Immature natural killer cell (primary cell): ENCODE data around the gene ANKRD55. TPM values are rescaled to one million over a fixed set of nuclear protein-coding genes. Genes with fewer than 3 reads are reported as not detected.

Experiments used
- DNase-seq, 3 donors: peaks; one replicate each; pipeline ENCODE4 v3.0.0; 2022; ENCODE audit warnings: mixed read lengths in 1 of 3
- H3K27ac Mint-ChIP-seq, 6 donors: one replicate each; pipeline ENCODE4 v1.8.0; 2020; ENCODE audit warnings: mixed read lengths in 6 of 6, mild to moderate bottlenecking in 5 of 6, inconsistent platforms in 4 of 6, moderate library complexity in 3 of 6
- H3K27me3 Mint-ChIP-seq, 3 donors: one replicate each; pipeline ENCODE4 v1.8.0; 2020 to 2021; ENCODE audit warnings: low read depth in 3 of 3, mild to moderate bottlenecking in 3 of 3, mixed read lengths in 3 of 3, moderate library complexity in 3 of 3, inconsistent platforms in 1 of 3
- H3K36me3 Mint-ChIP-seq, 3 donors: one replicate each; pipeline ENCODE4 v1.8.0; 2020; ENCODE audit warnings: mixed read lengths in 3 of 3, inconsistent platforms in 2 of 3, mild to moderate bottlenecking in 2 of 3
- H3K4me1 Mint-ChIP-seq, 2 donors: one replicate each; pipeline ENCODE4 v1.8.0; 2020; ENCODE audit warnings: inconsistent platforms in 2 of 2, mild to moderate bottlenecking in 2 of 2, mixed read lengths in 2 of 2, moderate library complexity in 1 of 2
- H3K4me3 Mint-ChIP-seq, 5 donors: one replicate each; pipeline ENCODE4 v1.8.0; 2020; ENCODE audit warnings: mild to moderate bottlenecking in 5 of 5, mixed read lengths in 5 of 5, inconsistent platforms in 3 of 5, moderate library complexity in 3 of 5
- H3K9me3 Mint-ChIP-seq, 6 donors: one replicate each; pipeline ENCODE4 v1.8.0; 2020; ENCODE audit warnings: mild to moderate bottlenecking in 6 of 6, mixed read lengths in 6 of 6, inconsistent platforms in 4 of 6, moderate library complexity in 3 of 6
- polyA plus RNA-seq, 3 donors: library from polyadenylated mRNA; unstranded; fragments of 300-500 nt; fragmentation: Illumina TruSeq; gene quantifications; one replicate each; pipeline ENCODE4 v1.2.3, GENCODE V29; 2021

Gene ANKRD55
- polyA plus RNA-seq, 3 donors from 2014 or later = 0.17 TPM; not detected in 2

GRCh38 chr5:56100439-56101176, 132.5 kb downstream of the ANKRD55 start:
- Mint-ChIP-seq H3K27ac (no peak overlapping the region), H3K4me1 (no peaks in the 10 kb centered on the region), H3K36me3 (no peaks in the 10 kb centered on the region), H3K4me3 (no peak overlapping the region), H3K9me3 (no peaks in the 10 kb centered on the region), H3K27me3 (peaks cover 0 to 7% (median 1%) of the 10 kb centered on the region in 3 donors)
- DNase-seq = no peak

- Mint-ChIP-seq H3K9me3 (no peaks in the 10 kb centered on the region), H3K4me1 (no peaks in the 10 kb centered on the region), H3K27me3 (peaks cover 0 to 7% (median 1%) of the 10 kb centered on the region in 3 donors), H3K4me3 (no peak overlapping the region), H3K36me3 (no peaks in the 10 kb centered on the region), H3K27ac (no peak overlapping the region)
- no peak for DNase-seq
Measured at GRCh38 chr5:56099346-56099745, 133.8 kb downstream of the ANKRD55 start.

- H3K4me3 Mint-ChIP-seq = no peak overlapping the region
- H3K27ac Mint-ChIP-seq = no peak overlapping the region
- peaks cover 0 to 7% (median 1%) of the 10 kb centered on the region in 3 donors for H3K27me3 Mint-ChIP-seq
- H3K9me3 Mint-ChIP-seq = no peaks in the 10 kb centered on the region
- no peak for DNase-seq
- no peaks in the 10 kb centered on the region for H3K4me1 Mint-ChIP-seq
- H3K36me3 Mint-ChIP-seq = no peaks in the 10 kb centered on the region
Measured at GRCh38 chr5:56097055-56097454, 136.1 kb downstream of the ANKRD55 start.

- Mint-ChIP-seq H3K27me3 (peaks cover 0 to 7% (median 1%) of the 10 kb centered on the region in 3 donors), H3K36me3 (no peaks in the 10 kb centered on the region), H3K27ac (no peak overlapping the region), H3K4me3 (no peak overlapping the region), H3K4me1 (no peaks in the 10 kb centered on the region), H3K9me3 (no peaks in the 10 kb centered on the region)
- no peak for DNase-seq
Measured at GRCh38 chr5:56095579-56096102, 137.5 kb downstream of the ANKRD55 start.

- no peak overlapping the region for H3K27ac Mint-ChIP-seq
- peaks cover 0 to 7% (median 1%) of the 10 kb centered on the region in 3 donors for H3K27me3 Mint-ChIP-seq
- no peak overlapping the region for H3K4me3 Mint-ChIP-seq
- H3K9me3 Mint-ChIP-seq = no peaks in the 10 kb centered on the region
- no peak for DNase-seq
- H3K4me1 Mint-ChIP-seq = no peaks in the 10 kb centered on the region
- no peaks in the 10 kb centered on the region for H3K36me3 Mint-ChIP-seq
Measured at GRCh38 chr5:56094579-56095361, 138.4 kb downstream of the ANKRD55 start.

GRCh38 chr5:56093970-56094369, 139.2 kb downstream of the ANKRD55 start:
- no peak for DNase-seq
- no peaks in the 10 kb centered on the region for H3K4me1 Mint-ChIP-seq
- no peak overlapping the region for H3K27ac Mint-ChIP-seq
- no peaks in the 10 kb centered on the region for H3K9me3 Mint-ChIP-seq
- no peak overlapping the region for H3K4me3 Mint-ChIP-seq
- H3K27me3 Mint-ChIP-seq = peaks cover 0 to 7% (median 1%) of the 10 kb centered on the region in 3 donors
- H3K36me3 Mint-ChIP-seq = no peaks in the 10 kb centered on the region

GRCh38 chr5:56092115-56092514, 141.0 kb downstream of the ANKRD55 start:
- no peak overlapping the region for H3K27ac Mint-ChIP-seq
- peaks cover 0 to 4% (median 0%) of the 10 kb centered on the region in 3 donors for H3K27me3 Mint-ChIP-seq

GRCh38 chr5:56091664-56092063, 141.5 kb downstream of the ANKRD55 start:
- H3K4me1 Mint-ChIP-seq = no peaks in the 10 kb centered on the region
- no peaks in the 10 kb centered on the region for H3K9me3 Mint-ChIP-seq
- no peak for DNase-seq
- no peak overlapping the region for H3K4me3 Mint-ChIP-seq
- H3K27me3 Mint-ChIP-seq = peaks cover 0 to 4% (median 0%) of the 10 kb centered on the region in 3 donors
- H3K36me3 Mint-ChIP-seq = no peaks in the 10 kb centered on the region
- no peak overlapping the region for H3K27ac Mint-ChIP-seq

More at GRCh38 chr5:56092115-56092514, 141.0 kb downstream of the ANKRD55 start:
- Mint-ChIP-seq H3K4me3 (no peak overlapping the region), H3K4me1 (no peaks in the 10 kb centered on the region), H3K9me3 (no peaks in the 10 kb centered on the region), H3K36me3 (no peaks in the 10 kb centered on the region)
- no peak for DNase-seq

GRCh38 chr5:56090793-56091460, 142.2 kb downstream of the ANKRD55 start:
- no peak for DNase-seq
- H3K4me1 Mint-ChIP-seq = no peaks in the 10 kb centered on the region

GRCh38 chr5:56088967-56089829, 143.9 kb downstream of the ANKRD55 start:
- Mint-ChIP-seq H3K36me3 (no peaks in the 10 kb centered on the region), H3K4me3 (no peak overlapping the region), H3K27ac (no peak overlapping the region), H3K27me3 (peaks cover 1 to 6% (median 2%) of the 10 kb centered on the region in 3 donors), H3K4me1 (no peaks in the 10 kb centered on the region), H3K9me3 (no peaks in the 10 kb centered on the region)
- DNase-seq = no peak

More at GRCh38 chr5:56090793-56091460, 142.2 kb downstream of the ANKRD55 start:
- Mint-ChIP-seq H3K4me3 (no peak overlapping the region), H3K27ac (no peak overlapping the region), H3K27me3 (peaks cover 1 to 2% (median 2%) of the 10 kb centered on the region in 3 donors), H3K9me3 (no peaks in the 10 kb centered on the region), H3K36me3 (no peaks in the 10 kb centered on the region)

- no peaks in the 10 kb centered on the region for H3K36me3 Mint-ChIP-seq
- DNase-seq = no peak
- H3K9me3 Mint-ChIP-seq = no peaks in the 10 kb centered on the region
- no peaks in the 10 kb centered on the region for H3K4me1 Mint-ChIP-seq
- H3K27me3 Mint-ChIP-seq = peaks cover 1 to 9% (median 2%) of the 10 kb centered on the region in 3 donors
- no peak overlapping the region for H3K27ac Mint-ChIP-seq
- no peak overlapping the region for H3K4me3 Mint-ChIP-seq
Measured at GRCh38 chr5:56088431-56088949, 144.6 kb downstream of the ANKRD55 start.

- H3K27ac Mint-ChIP-seq = no peak overlapping the region
- no peaks in the 10 kb centered on the region for H3K9me3 Mint-ChIP-seq
- H3K36me3 Mint-ChIP-seq = no peaks in the 10 kb centered on the region
- no peak overlapping the region for H3K4me3 Mint-ChIP-seq
- H3K27me3 Mint-ChIP-seq = peaks cover 1 to 12% (median 2%) of the 10 kb centered on the region in 3 donors
- peaks cover 0 to 10% of the 10 kb centered on the region in 2 donors for H3K4me1 Mint-ChIP-seq
- DNase-seq = no peak
Measured at GRCh38 chr5:56085193-56085592, 147.9 kb downstream of the ANKRD55 start.
